SH-SY5Y (cell line): ENCODE measurements around the gene SPINT3.

Experiments
- GATA2 ChIP-seq: IDR thresholded peaks from 2 replicates; pipeline ENCODE4 v1.6.1; 2011; ENCODE audit warnings: mild to moderate bottlenecking, low read depth, low read length
- GATA3 ChIP-seq: IDR thresholded peaks from 2 replicates; pipeline ENCODE4 v1.6.1; 2011; ENCODE audit warnings: low read depth, mild to moderate bottlenecking, low read length, moderate library complexity

Gene SPINT3

GRCh38 chr20:45509091-45509490 is 6.3 kb downstream of the SPINT3 start:
- no peak for TF ChIP-seq GATA3
- no peak for TF ChIP-seq GATA2

GRCh38 chr20:45508068-45508886 is 7.1 kb downstream of the SPINT3 start:
- TF ChIP-seq GATA2 (no peak), GATA3 (no peak)

- TF ChIP-seq GATA3 (no peak), GATA2 (no peak)
These were observed 8.2 kb downstream of the SPINT3 start for GRCh38 chr20:45507011-45507820.

GRCh38 chr20:45506398-45506797 is 9.0 kb downstream of the SPINT3 start:
- no peak for TF ChIP-seq GATA2
- no peak for TF ChIP-seq GATA3

- TF ChIP-seq GATA3 = no peak
- no peak for TF ChIP-seq GATA2
These were observed 12.0 kb downstream of the SPINT3 start for GRCh38 chr20:45503403-45503802.

- TF ChIP-seq GATA3 = no peak
- TF ChIP-seq GATA2 = no peak
These were observed 12.9 kb downstream of the SPINT3 start for GRCh38 chr20:45502561-45502960.

- TF ChIP-seq GATA2 = no peak
- no peak for TF ChIP-seq GATA3
These were observed 13.8 kb downstream of the SPINT3 start for GRCh38 chr20:45501600-45501999.

GRCh38 chr20:45500022-45500421 is 15.4 kb downstream of the SPINT3 start:
- no peak for TF ChIP-seq GATA2
- TF ChIP-seq GATA3 = no peak

- TF ChIP-seq GATA2 = no peak
- no peak for TF ChIP-seq GATA3
These were observed 17.4 kb downstream of the SPINT3 start for GRCh38 chr20:45497971-45498494.

GRCh38 chr20:45496166-45496565 is 19.3 kb downstream of the SPINT3 start:
- TF ChIP-seq GATA3 = no peak

- no peak for TF ChIP-seq GATA2
- no peak for TF ChIP-seq GATA3
These were observed 19.9 kb downstream of the SPINT3 start for GRCh38 chr20:45495501-45495941.

GRCh38 chr20:45489083-45489531 is 26.3 kb downstream of the SPINT3 start:
- TF ChIP-seq GATA3 (no peak), GATA2 (no peak)

- TF ChIP-seq GATA2 = no peak
- no peak for TF ChIP-seq GATA3
These were observed 28.2 kb downstream of the SPINT3 start for GRCh38 chr20:45487231-45487635.

GRCh38 chr20:45485388-45485787 is 30.0 kb downstream of the SPINT3 start:
- TF ChIP-seq GATA3 = no peak
- no peak for TF ChIP-seq GATA2
